H9 (cell line): ENCODE results near the gene ATF6. TPM values are rescaled to one million over a fixed set of nuclear protein-coding genes. Genes with fewer than 3 reads are reported as not detected.

Experiments used
- DNase-seq: peaks from one replicate; pipeline ENCODE4 v3.0.0-alpha.2; 2017
- H2AFZ ChIP-seq: one replicate; pipeline ENCODE4 v1.6.1; 2013; ENCODE audit warnings: mild to moderate bottlenecking, low read length, control low read depth, moderate library complexity
- H2AK5ac ChIP-seq: 2 replicates; pipeline ENCODE4 v1.6.1; 2013; ENCODE audit warnings: low read length, control low read depth, mixed read lengths; ENCODE audit not compliant: insufficient read length
- H2BK120ac ChIP-seq: one replicate; pipeline ENCODE4 v1.6.1; 2013; ENCODE audit warnings: low read depth, mild to moderate bottlenecking, low read length, control low read depth, inconsistent platforms; ENCODE audit not compliant: poor library complexity, severe bottlenecking
- H2BK12ac ChIP-seq: 2 replicates; pipeline ENCODE4 v1.6.1; 2013; ENCODE audit warnings: low read length, control low read depth, mixed read lengths, low read depth; ENCODE audit not compliant: insufficient read length
- H2BK15ac ChIP-seq: 2 replicates; pipeline ENCODE4 v1.6.1; 2013; ENCODE audit warnings: low read depth, low read length, control low read depth
- H2BK20ac ChIP-seq: one replicate; pipeline ENCODE4 v1.6.1; 2013; ENCODE audit warnings: low read depth, mild to moderate bottlenecking, low read length, control low read depth, inconsistent platforms; ENCODE audit not compliant: poor library complexity, severe bottlenecking
- H2BK5ac ChIP-seq: 2 replicates; pipeline ENCODE4 v1.6.1; 2013; ENCODE audit warnings: low read length, control low read depth, mixed read lengths; ENCODE audit not compliant: insufficient read length
- H3K14ac ChIP-seq: 2 replicates; pipeline ENCODE4 v1.6.1; 2013; ENCODE audit warnings: low read length, control low read depth; ENCODE audit not compliant: insufficient read depth
- H3K18ac ChIP-seq: 2 replicates; pipeline ENCODE4 v1.6.1; 2013; ENCODE audit warnings: low read depth, mild to moderate bottlenecking, mixed read lengths, low read length, control low read depth; ENCODE audit not compliant: insufficient read length
- H3K23ac ChIP-seq: 2 replicates; pipeline ENCODE4 v1.6.1; 2013; ENCODE audit warnings: low read length, control low read depth, mixed read lengths, low read depth; ENCODE audit not compliant: insufficient read length
- H3K23me2 ChIP-seq: 2 replicates; pipeline ENCODE4 v1.6.1; 2013; ENCODE audit warnings: low read depth, mild to moderate bottlenecking, mixed read lengths, low read length, control low read depth; ENCODE audit not compliant: insufficient read length, poor library complexity, severe bottlenecking
- H3K27ac ChIP-seq: 2 replicates; pipeline ENCODE4 v1.5.1; 2013; ENCODE audit warnings: low read length, control low read depth, mixed read lengths, low read depth; ENCODE audit not compliant: insufficient read length
- H3K27me3 ChIP-seq: 2 replicates; pipeline ENCODE4 v1.6.1; 2013; ENCODE audit warnings: low read length, control low read depth, inconsistent platforms; ENCODE audit not compliant: insufficient read depth
- H3K4ac ChIP-seq: 2 replicates; pipeline ENCODE4 v1.6.1; 2013; ENCODE audit warnings: low read depth, mild to moderate bottlenecking, control low read depth, inconsistent platforms, low read length, moderate library complexity
- H3K4me1 ChIP-seq: 2 replicates; pipeline ENCODE4 v1.6.1; 2013; ENCODE audit warnings: low read length, control low read depth, inconsistent platforms; ENCODE audit not compliant: insufficient read depth
- H3K4me2 ChIP-seq: 2 replicates; pipeline ENCODE4 v1.6.1; 2013; ENCODE audit warnings: low read length, control low read depth, mixed read lengths; ENCODE audit not compliant: insufficient read length, insufficient read depth
- H3K56ac ChIP-seq: 2 replicates; pipeline ENCODE4 v1.6.1; 2013; ENCODE audit warnings: low read depth, mild to moderate bottlenecking, mixed read lengths, low read length, control low read depth; ENCODE audit not compliant: insufficient read length
- H3K79me1 ChIP-seq: 2 replicates; pipeline ENCODE4 v1.6.1; 2013; ENCODE audit warnings: low read depth, mild to moderate bottlenecking, moderate library complexity, low read length, control low read depth, inconsistent platforms; ENCODE audit not compliant: insufficient read depth, poor library complexity, severe bottlenecking
- H3K79me2 ChIP-seq: 2 replicates; pipeline ENCODE4 v1.6.1; 2013; ENCODE audit warnings: low read length, control low read depth, inconsistent platforms; ENCODE audit not compliant: insufficient read depth
- H3K9ac ChIP-seq: 2 replicates; pipeline ENCODE4 v1.6.1; 2013; ENCODE audit warnings: low read length, control low read depth, mixed read lengths; ENCODE audit not compliant: insufficient read length; ENCODE audit errors: extremely low read depth
- H3K9me3 ChIP-seq: one replicate; pipeline ENCODE4 v1.6.1; 2013; ENCODE audit warnings: low read depth, low read length, inconsistent platforms; ENCODE audit not compliant: control insufficient read depth
- H3T11ph ChIP-seq: one replicate; pipeline ENCODE4 v1.6.1; 2013; ENCODE audit warnings: mild to moderate bottlenecking, low read length, control low read depth, inconsistent platforms
- H4K20me1 ChIP-seq: one replicate; pipeline ENCODE4 v1.6.1; 2013; ENCODE audit not compliant: control insufficient read depth, insufficient read length, insufficient read depth
- H4K5ac ChIP-seq: 2 replicates; pipeline ENCODE4 v1.6.1; 2013; ENCODE audit warnings: low read depth, mild to moderate bottlenecking, mixed read lengths, low read length, control low read depth; ENCODE audit not compliant: insufficient read length
- H4K8ac ChIP-seq: replicated peaks from 2 replicates; pipeline ENCODE4 v1.6.1; 2013; ENCODE audit warnings: low read length, control low read depth, mixed read lengths, low read depth; ENCODE audit not compliant: insufficient read length
- H4K91ac ChIP-seq: 2 replicates; pipeline ENCODE4 v1.6.1; 2013; ENCODE audit warnings: low read depth, mild to moderate bottlenecking, moderate library complexity, mixed read lengths, low read length, control low read depth; ENCODE audit not compliant: insufficient read length
- H3K27ac Mint-ChIP-seq, 3 experiments: 2 replicates in 2 of 3; 3 replicates in 1 of 3; pipeline ENCODE4 v1.8.0; 2020 to 2021; ENCODE audit warnings: mixed read lengths in 3 of 3, mild to moderate bottlenecking in 1 of 3, moderate library complexity in 1 of 3
- H3K27me3 Mint-ChIP-seq: 2 replicates; pipeline ENCODE4 v1.8.0; 2021; ENCODE audit warnings: low read depth, mild to moderate bottlenecking, moderate library complexity, mixed read lengths
- H3K36me3 Mint-ChIP-seq, 3 experiments: 2 replicates in 2 of 3; 3 replicates in 1 of 3; pipeline ENCODE4 v1.8.0; 2020 to 2021; ENCODE audit warnings: low read depth in 3 of 3, mixed read lengths in 3 of 3; ENCODE audit not compliant: insufficient read depth in 1 of 3
- H3K4me1 Mint-ChIP-seq, 2 experiments: 2 replicates each; pipeline ENCODE4 v1.8.0; 2020; ENCODE audit warnings: mixed read lengths in 2 of 2
- H3K4me3 Mint-ChIP-seq, 2 experiments: 2 replicates in 1 of 2; 3 replicates in 1 of 2; pipeline ENCODE4 v1.8.0; 2020 to 2021; ENCODE audit warnings: mild to moderate bottlenecking in 2 of 2, mixed read lengths in 2 of 2, moderate library complexity in 1 of 2
- H3K9me3 Mint-ChIP-seq, 2 experiments: 2 replicates in 1 of 2; 3 replicates in 1 of 2; pipeline ENCODE4 v1.8.0; 2020; ENCODE audit warnings: mild to moderate bottlenecking in 2 of 2, mixed read lengths in 2 of 2, moderate library complexity in 1 of 2
- WGBS: extraction: QIAGEN DNeasy Blood & Tissue Kit; methylation state at CpG from one replicate; pipeline ENCODE4 v1.1.7; 2013; ENCODE audit warnings: missing lambda C conversion rate, low lambda C conversion rate, mixed read lengths; ENCODE audit not compliant: insufficient read length; ENCODE audit errors: extremely low coverage; 5-methylcytosine and 5-hydroxymethylcytosine counted together
- total RNA-seq: library from RNA; stranded (reverse); gene quantifications from 2 replicates; pipeline ENCODE4 v1.2.1, GENCODE V29; 2021
- TF ChIP-seq, protein P1 (sequence below): fragments of 200-600 bp; sonication (generic); conservative IDR thresholded peaks from 3 replicates; pipeline ENCODE4 v1.8.0; 2021; ENCODE audit warnings: antibody characterized with exemption, mild to moderate bottlenecking

Gene ATF6
- total RNA-seq, 1 experiment from 2014 or later, result 11.2 TPM

DNA sequence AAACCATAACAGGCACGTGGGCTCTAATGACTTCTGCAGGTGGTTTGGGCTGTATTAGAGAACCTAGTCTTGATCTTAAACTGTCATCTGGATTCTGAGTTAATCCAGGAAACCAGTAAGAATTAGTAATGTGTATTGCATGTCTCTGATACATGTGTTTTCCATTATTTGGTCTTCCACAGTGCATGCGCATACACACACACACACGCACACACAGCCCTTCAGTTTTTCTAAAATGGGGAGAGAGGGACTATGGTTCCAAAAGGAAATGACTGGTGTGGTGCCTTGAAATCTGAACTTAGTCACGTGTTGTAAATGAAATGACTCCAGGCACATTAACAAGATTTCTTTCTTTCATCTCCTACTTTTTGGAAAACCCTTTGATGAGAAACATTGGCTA lies 190.0 kb downstream of the ATF6 start:
- Mint-ChIP-seq H3K4me3 (no peak overlapping the region), H3K36me3 (peaks cover 0 to 9% (median 0%) of the 10 kb centered on the region in 3 experiments; a peak in 1 of 7 replicates), H3K4me1 (peaks cover 10 to 16% of the 10 kb centered on the region in 2 experiments), H3K27ac (no peak overlapping the region), H3K27me3 (no peaks in the 10 kb centered on the region), H3K9me3 (no peaks in the 10 kb centered on the region)
- H3K79me1 ChIP-seq, result no peaks in the 10 kb centered on the region
- DNase-seq, result no peak
- H3T11ph ChIP-seq, result no peak overlapping the region
- no peak overlapping the region for H3K14ac ChIP-seq
- H3K79me2 ChIP-seq, result no peaks in the 10 kb centered on the region
- H3K18ac ChIP-seq, result no peak overlapping the region
- no peak overlapping the region for H3K56ac ChIP-seq
- H3K27me3 ChIP-seq, result no peaks in the 10 kb centered on the region
- no peak overlapping the region for H3K4ac ChIP-seq
- H2AFZ ChIP-seq, result no peak overlapping the region
- no peaks in the 10 kb centered on the region for H4K20me1 ChIP-seq
- H3K4me2 ChIP-seq, result no peak overlapping the region
- no peak overlapping the region for H2BK15ac ChIP-seq
- no peak overlapping the region for H2AK5ac ChIP-seq
- H3K9ac ChIP-seq, result no peak overlapping the region
- no peak overlapping the region for H2BK20ac ChIP-seq
- no peaks in the 10 kb centered on the region for H3K4me1 ChIP-seq
- no peak overlapping the region for H4K8ac ChIP-seq
- no peaks in the 10 kb centered on the region for H3K9me3 ChIP-seq
- no CpG with 5 or more reads among the region's 4 CpGs for WGBS
- no peak overlapping the region for H2BK12ac ChIP-seq
- TF ChIP-seq, protein P1, sequence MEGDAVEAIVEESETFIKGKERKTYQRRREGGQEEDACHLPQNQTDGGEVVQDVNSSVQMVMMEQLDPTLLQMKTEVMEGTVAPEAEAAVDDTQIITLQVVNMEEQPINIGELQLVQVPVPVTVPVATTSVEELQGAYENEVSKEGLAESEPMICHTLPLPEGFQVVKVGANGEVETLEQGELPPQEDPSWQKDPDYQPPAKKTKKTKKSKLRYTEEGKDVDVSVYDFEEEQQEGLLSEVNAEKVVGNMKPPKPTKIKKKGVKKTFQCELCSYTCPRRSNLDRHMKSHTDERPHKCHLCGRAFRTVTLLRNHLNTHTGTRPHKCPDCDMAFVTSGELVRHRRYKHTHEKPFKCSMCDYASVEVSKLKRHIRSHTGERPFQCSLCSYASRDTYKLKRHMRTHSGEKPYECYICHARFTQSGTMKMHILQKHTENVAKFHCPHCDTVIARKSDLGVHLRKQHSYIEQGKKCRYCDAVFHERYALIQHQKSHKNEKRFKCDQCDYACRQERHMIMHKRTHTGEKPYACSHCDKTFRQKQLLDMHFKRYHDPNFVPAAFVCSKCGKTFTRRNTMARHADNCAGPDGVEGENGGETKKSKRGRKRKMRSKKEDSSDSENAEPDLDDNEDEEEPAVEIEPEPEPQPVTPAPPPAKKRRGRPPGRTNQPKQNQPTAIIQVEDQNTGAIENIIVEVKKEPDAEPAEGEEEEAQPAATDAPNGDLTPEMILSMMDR, result no peak
- no peak overlapping the region for H3K27ac ChIP-seq
- H4K91ac ChIP-seq, result no peak overlapping the region
- H3K23me2 ChIP-seq, result no peaks in the 10 kb centered on the region
- H3K23ac ChIP-seq, result no peak overlapping the region
- H2BK5ac ChIP-seq, result no peak overlapping the region
- no peak overlapping the region for H4K5ac ChIP-seq
- H2BK120ac ChIP-seq, result no peak overlapping the region
